ENCODE data around the gene FHOD1.

Gene FHOD1

GRCh38 chr16:67238278-67238575, 9.1 kb downstream of the FHOD1 start:
- FAIRE-seq (no peak), DNase-seq (ENCODE audit: insufficient read length, low spot score) (no peak)
- no peak for TF ChIP-seq CTCF (IDR thresholded peaks at IDR 0.05; ENCODE audit: insufficient read depth, missing control alignments)

- no peak for TF ChIP-seq CTCF (IDR thresholded peaks at IDR 0.05; ENCODE audit: insufficient read depth, missing control alignments)
- no peak for DNase-seq (ENCODE audit: insufficient read length, low spot score)
- no peak for FAIRE-seq
These were observed 9.6 kb downstream of the FHOD1 start for GRCh38 chr16:67237396-67238277.

- peak; percentile 35 for DNase-seq (ENCODE audit: insufficient read length, low spot score)
- no peak for FAIRE-seq
- TF ChIP-seq CTCF (IDR thresholded peaks at IDR 0.05; ENCODE audit: insufficient read depth, missing control alignments) = no peak
These were observed 10.5 kb downstream of the FHOD1 start for GRCh38 chr16:67236563-67237395.

- no peak for TF ChIP-seq CTCF (IDR thresholded peaks at IDR 0.05; ENCODE audit: insufficient read depth, missing control alignments)
- FAIRE-seq = no peak
- no peak for DNase-seq (ENCODE audit: insufficient read length, low spot score)
These were observed 11.3 kb downstream of the FHOD1 start for GRCh38 chr16:67235816-67236562.

GRCh38 chr16:67234180-67234597, 13.1 kb downstream of the FHOD1 start:
- FAIRE-seq (no peak), DNase-seq (ENCODE audit: insufficient read length, low spot score) (no peak)
- no peak for TF ChIP-seq CTCF (IDR thresholded peaks at IDR 0.05; ENCODE audit: insufficient read depth, missing control alignments)

- no peak for TF ChIP-seq CTCF (IDR thresholded peaks at IDR 0.05; ENCODE audit: insufficient read depth, missing control alignments)
- no peak for FAIRE-seq
- DNase-seq (ENCODE audit: insufficient read length, low spot score) = no peak
These were observed 13.7 kb downstream of the FHOD1 start for GRCh38 chr16:67233596-67233995.

Measured in D721Med (cell line).